PFSK-1 (cell line): ENCODE data around the gene ANKZF1.

ENCODE experiments used
- REST ChIP-seq, 2 experiments: IDR thresholded peaks; 2 replicates each; pipeline versions ENCODE4 v1.6.1 to v1.8.0; 2011 to 2012; ENCODE audit warnings: low read depth in 2 of 2, low read length in 2 of 2, control low read depth in 1 of 2, inconsistent platforms in 1 of 2, mild to moderate bottlenecking in 1 of 2, moderate library complexity in 1 of 2; ENCODE audit not compliant: insufficient read depth in 1 of 2
- TAF1 ChIP-seq: IDR thresholded peaks from 2 replicates; pipeline ENCODE4 v1.6.1; 2012; ENCODE audit warnings: low read length, control low read depth, borderline replicate concordance; ENCODE audit not compliant: insufficient read depth

GRCh38 chr2:219228041-219228910, 1.3 kb upstream of the ANKZF1 start:
- TF ChIP-seq TAF1: no peak
- no peak for TF ChIP-seq REST (IDR thresholded peaks at IDR 0.05; ENCODE audit: insufficient read depth in 1 of 2, low read depth in 2 of 2, low read length in 2 of 2)
